ENCODE data around the gene DAPK1. TPM values are rescaled to one million over a fixed set of nuclear protein-coding genes. Genes with fewer than 3 reads are reported as not detected.
A peak's percentile ranks its signal among the peaks of the same experiment; 100 is the strongest.

DAPK1 gene
- total and polyA plus RNA-seq, 10 of the 15 experiments (the other 5 are each of a cell fraction or from before 2014, with no cell fraction given) = 8.2 to 94.7 (median 51.6) TPM

DNA sequence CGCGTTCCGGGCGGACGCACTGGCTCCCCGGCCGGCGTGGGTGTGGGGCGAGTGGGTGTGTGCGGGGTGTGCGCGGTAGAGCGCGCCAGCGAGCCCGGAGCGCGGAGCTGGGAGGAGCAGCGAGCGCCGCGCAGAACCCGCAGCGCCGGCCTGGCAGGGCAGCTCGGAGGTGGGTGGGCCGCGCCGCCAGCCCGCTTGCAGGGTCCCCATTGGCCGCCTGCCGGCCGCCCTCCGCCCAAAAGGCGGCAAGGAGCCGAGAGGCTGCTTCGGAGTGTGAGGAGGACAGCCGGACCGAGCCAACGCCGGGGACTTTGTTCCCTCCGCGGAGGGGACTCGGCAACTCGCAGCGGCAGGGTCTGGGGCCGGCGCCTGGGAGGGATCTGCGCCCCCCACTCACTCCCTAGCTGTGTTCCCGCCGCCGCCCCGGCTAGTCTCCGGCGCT lies at the start of gene DAPK1 (continued):
- no peak for TF ChIP-seq ZBTB4 (CRISPR knock-in tag; IDR thresholded peaks at IDR 0.05)
- TF ChIP-seq SUZ12 (IDR thresholded peaks at IDR 0.05; ENCODE audit: unreplicated experiment) = no peak
- TF ChIP-seq KAT2A (conservative IDR thresholded peaks at IDR 0.05; ENCODE audit: control insufficient read depth, low read depth, low read length) = no peak
- no peak for TF ChIP-seq YBX1 (IDR thresholded peaks at IDR 0.05)
- no peak for TF ChIP-seq SMAD5 (IDR thresholded peaks at IDR 0.05; ENCODE audit: low read depth)
- TF ChIP-seq ZNF207 (IDR thresholded peaks at IDR 0.05; ENCODE audit: borderline replicate concordance) = no peak
- TF ChIP-seq SP1 (IDR thresholded peaks at IDR 0.05; ENCODE audit: low read depth, low read length) = no peak
- no peak for TF ChIP-seq IRF4 (IDR thresholded peaks at IDR 0.05; ENCODE audit: low read depth, low read length)
- no peak for TF ChIP-seq SRF (IDR thresholded peaks at IDR 0.05; ENCODE audit: low read depth in 2 of 2, low read length in 2 of 2)
- no peak for TF ChIP-seq ZBTB40 (IDR thresholded peaks at IDR 0.05; ENCODE audit: borderline replicate concordance)
- peak; percentile 74; the same call in 1 of the 2 replicates for TF ChIP-seq PAX5 (IDR thresholded peaks at IDR 0.05; ENCODE audit: borderline replicate concordance, low read depth, low read length)
- TF ChIP-seq MXI1 (IDR thresholded peaks at IDR 0.05; ENCODE audit: low read depth, low read length) = 0 out of 2 replicates have a peak, but pooled peaks have one; percentile 32
- TF ChIP-seq JUND (IDR thresholded peaks at IDR 0.05; ENCODE audit: low read depth, low read length) = no peak
- TF ChIP-seq ZNF384 (IDR thresholded peaks at IDR 0.05; ENCODE audit: borderline replicate concordance, low read depth, low read length) = no peak
- TF ChIP-seq, protein P1, sequence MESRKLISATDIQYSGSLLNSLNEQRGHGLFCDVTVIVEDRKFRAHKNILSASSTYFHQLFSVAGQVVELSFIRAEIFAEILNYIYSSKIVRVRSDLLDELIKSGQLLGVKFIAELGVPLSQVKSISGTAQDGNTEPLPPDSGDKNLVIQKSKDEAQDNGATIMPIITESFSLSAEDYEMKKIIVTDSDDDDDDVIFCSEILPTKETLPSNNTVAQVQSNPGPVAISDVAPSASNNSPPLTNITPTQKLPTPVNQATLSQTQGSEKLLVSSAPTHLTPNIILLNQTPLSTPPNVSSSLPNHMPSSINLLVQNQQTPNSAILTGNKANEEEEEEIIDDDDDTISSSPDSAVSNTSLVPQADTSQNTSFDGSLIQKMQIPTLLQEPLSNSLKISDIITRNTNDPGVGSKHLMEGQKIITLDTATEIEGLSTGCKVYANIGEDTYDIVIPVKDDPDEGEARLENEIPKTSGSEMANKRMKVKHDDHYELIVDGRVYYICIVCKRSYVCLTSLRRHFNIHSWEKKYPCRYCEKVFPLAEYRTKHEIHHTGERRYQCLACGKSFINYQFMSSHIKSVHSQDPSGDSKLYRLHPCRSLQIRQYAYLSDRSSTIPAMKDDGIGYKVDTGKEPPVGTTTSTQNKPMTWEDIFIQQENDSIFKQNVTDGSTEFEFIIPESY (IDR thresholded peaks at IDR 0.05) = no peak
- no peak for TF ChIP-seq ASH2L (IDR thresholded peaks at IDR 0.05; ENCODE audit: borderline replicate concordance, low read depth)
- no peak for TF ChIP-seq ZBTB11 (CRISPR knock-in tag; IDR thresholded peaks at IDR 0.05)
- 0 out of 4 replicates have a peak, but pooled peaks of 1 of the 2 experiments have one; percentile 24 for TF ChIP-seq EP300 (IDR thresholded peaks at IDR 0.05; ENCODE audit: borderline replicate concordance in 1 of 2, control insufficient read depth in 1 of 2, low read depth in 2 of 2, low read length in 2 of 2)
